Measurements from ENCODE around the gene TBC1D20.
"Not testable (repeated sequence)": the region's sequence is repeated elsewhere in the genome, so short reads cannot be mapped to it uniquely, and the experiment has no call there.

The TBC1D20 gene

GRCh38 chr20:462199-462991 lies at the start of gene TBC1D20:
TBC1D20 (minus strand) TSS chr20:462533; CDS start chr20:462405, 128 bp downstream.
- DNase-seq (ENCODE audit: low read depth): peak; percentile 76

DNA sequence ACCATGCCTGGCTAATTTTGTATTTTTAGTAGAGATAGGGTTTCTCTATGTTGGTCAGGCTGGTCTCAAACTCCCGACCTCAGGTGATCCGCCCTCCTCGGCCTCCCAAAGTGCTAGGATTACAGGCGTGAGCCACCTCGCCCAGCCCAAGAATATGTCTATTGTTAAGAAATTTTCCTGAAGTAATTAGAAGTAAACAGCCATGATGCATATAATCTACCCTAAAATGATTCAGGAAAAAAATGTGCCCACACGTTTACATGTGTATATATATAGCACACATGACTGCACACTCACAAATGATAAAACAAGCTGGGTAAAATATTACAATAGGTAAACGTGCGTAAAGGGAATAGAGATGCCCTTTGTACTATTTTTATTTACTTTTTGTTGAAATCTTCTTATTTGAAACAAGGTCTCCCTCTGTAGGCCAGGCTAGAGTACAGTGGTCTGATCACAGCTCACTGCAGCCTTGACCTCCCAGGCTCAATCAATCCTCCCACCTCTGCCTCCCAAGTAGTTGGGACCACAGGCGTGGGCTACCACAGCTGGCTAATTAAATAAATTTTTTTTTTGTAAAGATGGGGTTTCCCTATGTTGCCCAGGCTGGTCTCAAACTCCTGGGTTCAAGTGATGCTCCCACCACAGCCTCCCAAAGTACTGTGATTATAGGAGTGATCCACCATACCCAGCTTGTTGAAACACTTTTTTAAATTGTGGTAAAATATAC lies 48.2 kb upstream of the TBC1D20 start:
- DNase-seq (ENCODE audit: low read depth): not testable (repeated sequence)

DNA sequence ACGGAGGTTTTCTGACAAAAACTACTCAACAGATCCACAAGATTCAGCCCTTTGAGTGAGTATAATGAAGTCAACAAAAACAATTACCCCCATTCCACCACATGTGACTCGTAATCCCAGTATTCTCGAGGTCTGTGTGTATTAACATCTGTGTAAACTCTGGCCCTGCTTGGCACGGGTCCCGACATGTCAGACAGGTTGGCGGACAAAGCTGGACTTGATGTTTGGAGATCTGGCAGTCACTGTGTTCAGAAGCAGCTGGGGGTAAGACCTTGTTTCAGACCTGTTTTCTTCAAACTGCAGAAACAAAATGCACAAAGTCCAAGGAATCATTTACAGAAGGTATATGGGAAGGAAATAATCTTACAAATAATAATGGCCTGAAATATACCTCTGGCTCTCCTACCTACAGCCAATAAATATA lies 46.0 kb upstream of the TBC1D20 start:
- not testable (repeated sequence) for DNase-seq (ENCODE audit: low read depth)

GRCh38 chr20:507761-508332 lies 45.5 kb upstream of the TBC1D20 start:
- DNase-seq (ENCODE audit: low read depth): no peak

DNA sequence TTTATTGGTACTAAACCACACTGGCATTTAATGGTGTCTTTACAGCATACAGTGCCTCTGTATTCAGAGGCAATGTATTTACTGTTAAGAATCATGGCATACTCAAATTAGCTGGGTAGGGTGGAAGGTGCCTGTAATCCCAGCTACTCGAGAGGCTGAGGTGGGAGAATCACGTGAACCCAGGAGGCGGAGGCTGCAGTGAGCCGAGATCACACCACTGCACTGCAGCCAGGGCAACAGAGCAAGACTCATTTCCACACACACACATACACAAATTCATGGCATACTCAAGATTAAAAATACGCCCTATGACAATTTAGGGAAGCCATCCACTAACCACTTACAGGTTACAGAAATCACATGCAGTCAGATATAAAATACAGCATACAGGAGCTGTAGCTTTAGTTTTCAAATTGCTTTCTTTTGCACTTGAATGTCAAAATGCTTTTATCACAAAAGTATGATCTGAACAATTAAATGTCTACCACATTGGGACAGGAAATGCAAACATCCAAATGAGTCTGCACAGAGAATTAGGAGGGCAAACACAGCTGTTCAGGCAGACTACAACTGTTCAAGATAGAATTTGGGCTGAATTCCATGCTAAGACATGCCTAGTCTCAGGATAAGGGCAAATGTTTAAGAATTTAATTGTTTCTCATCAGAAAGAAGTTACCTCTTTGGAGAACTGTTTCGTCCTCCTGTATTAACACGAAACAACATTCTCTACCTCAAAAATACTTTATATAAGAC lies 44.8 kb upstream of the TBC1D20 start:
- DNase-seq (ENCODE audit: low read depth): no peak

GRCh38 chr20:504632-505075 lies 42.3 kb upstream of the TBC1D20 start:
- no peak for DNase-seq (ENCODE audit: low read depth)

DNA sequence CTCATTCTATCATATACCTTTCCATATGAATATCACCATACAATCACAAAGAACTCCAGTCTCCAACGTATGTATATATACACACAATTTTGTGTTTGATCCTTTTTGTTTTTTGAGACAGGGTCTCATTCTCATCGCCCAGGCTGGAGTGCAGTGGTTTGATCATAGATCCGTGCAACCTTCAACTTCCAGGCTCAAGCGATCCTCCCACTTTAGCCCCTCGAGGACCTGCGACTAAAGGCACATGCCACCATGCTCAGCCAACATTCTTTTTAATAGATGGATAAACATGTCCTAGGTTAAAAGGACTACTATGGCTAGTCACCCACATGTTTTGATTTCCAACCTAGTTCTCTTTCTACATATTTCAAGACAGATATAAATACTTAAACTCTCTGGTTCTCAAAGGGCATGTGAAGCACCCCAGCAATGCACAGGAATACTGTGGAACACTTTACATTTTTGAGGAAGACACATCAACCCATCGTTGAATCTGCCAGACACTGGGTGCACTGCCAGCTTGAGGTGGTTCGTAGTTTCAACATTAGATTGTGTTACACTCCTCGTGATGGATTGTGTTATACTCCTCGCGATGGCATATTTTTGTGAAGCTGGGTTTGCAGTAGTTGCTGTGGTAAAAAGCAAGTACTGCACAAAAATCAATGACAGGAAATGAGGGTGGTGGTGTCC lies 40.9 kb upstream of the TBC1D20 start:
- no peak for DNase-seq (ENCODE audit: low read depth)

DNA sequence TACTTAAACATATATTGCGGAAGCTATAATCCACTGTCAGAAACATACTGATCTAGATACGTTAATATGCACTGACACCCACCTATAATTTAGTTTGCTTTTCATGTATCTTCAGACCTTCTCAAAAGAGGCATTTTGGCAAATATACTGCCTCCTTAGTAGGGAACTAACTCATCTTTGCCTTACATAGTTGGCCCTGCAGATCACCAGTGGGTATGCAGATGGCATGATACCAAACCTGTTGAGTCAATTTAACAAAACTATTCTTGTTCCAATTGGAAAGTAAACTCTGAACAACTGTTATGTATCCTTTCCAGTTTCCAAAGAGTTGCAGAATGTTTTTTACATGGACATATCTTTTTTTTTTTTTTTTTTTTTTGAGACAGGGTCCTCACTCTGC lies 35.6 kb upstream of the TBC1D20 start:
- no peak for DNase-seq (ENCODE audit: low read depth)

GRCh38 chr20:496126-496696 lies 33.9 kb upstream of the TBC1D20 start:
- no peak for DNase-seq (ENCODE audit: low read depth)

- DNase-seq (ENCODE audit: low read depth): no peak
Measured at GRCh38 chr20:492159-492558, 29.8 kb upstream of the TBC1D20 start.

GRCh38 chr20:487655-488054 lies 25.3 kb upstream of the TBC1D20 start:
- no peak for DNase-seq (ENCODE audit: low read depth)

DNA sequence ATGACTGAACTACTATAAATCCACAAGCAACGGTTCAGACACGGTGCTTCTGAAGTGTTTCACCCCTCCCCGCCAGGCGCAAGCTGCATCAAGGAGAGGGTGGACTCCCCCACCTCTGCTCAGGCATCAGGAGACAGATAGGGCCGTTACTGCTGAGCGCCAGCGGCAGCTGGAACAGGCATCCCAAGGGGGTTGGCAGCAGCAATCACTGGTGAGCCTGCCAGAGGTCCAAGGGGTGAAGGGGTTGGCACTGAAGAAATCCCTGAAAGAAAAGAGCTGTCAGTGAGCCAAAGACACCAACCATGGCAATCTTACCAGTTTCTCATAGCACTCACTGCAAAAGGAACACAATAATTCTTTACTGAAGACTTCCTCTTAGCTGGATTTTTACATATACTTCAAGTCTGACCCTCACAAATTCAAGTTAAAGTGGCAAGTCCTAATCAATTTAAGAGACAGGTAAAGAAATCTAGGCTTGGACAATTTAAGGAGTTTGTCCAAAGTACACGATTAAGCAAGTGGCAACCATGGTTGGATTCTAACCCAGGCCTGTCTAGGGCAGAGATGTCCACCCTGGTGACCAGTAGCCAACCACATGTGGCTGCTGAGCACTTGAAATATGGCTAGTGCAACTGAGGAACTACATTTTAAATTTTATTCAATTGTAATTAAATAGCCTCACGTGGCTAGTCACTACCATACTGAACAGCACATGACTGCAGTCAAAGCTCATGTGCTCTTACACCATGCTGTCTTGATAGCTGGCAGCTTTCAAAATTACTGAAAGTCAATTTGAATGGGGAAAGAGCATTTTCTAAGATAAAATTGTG lies 21.7 kb upstream of the TBC1D20 start:
- no peak for DNase-seq (ENCODE audit: low read depth)

- DNase-seq (ENCODE audit: low read depth): no peak
Measured at GRCh38 chr20:481167-481566, 18.8 kb upstream of the TBC1D20 start.

DNA sequence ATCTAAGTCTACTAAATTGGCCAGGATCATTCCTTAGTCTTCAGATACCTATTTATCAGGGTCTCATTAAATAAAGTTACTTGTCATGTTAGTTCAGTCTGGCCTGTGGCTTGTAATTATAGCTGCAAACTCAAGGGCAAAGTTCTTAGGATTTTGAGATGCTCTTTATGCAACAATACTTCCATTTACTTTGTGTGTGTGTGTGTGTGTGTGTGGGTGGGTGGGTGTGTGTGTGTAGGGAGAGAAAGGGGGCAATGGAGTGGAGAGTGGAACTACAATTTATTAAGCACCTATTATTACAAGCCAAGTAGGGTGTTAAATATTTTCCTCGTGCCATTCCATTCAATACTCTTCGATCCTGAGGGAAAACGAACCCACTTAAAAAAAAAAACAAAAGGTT lies 17.7 kb upstream of the TBC1D20 start:
- no peak for DNase-seq (ENCODE audit: low read depth)

GRCh38 chr20:479487-479886 lies 17.2 kb upstream of the TBC1D20 start:
- no peak for DNase-seq (ENCODE audit: low read depth)

- DNase-seq (ENCODE audit: low read depth): peak; percentile 11
Measured at GRCh38 chr20:478949-479429, 16.7 kb upstream of the TBC1D20 start.

GRCh38 chr20:478010-478948 lies 15.9 kb upstream of the TBC1D20 start:
- no peak for DNase-seq (ENCODE audit: low read depth)

DNA sequence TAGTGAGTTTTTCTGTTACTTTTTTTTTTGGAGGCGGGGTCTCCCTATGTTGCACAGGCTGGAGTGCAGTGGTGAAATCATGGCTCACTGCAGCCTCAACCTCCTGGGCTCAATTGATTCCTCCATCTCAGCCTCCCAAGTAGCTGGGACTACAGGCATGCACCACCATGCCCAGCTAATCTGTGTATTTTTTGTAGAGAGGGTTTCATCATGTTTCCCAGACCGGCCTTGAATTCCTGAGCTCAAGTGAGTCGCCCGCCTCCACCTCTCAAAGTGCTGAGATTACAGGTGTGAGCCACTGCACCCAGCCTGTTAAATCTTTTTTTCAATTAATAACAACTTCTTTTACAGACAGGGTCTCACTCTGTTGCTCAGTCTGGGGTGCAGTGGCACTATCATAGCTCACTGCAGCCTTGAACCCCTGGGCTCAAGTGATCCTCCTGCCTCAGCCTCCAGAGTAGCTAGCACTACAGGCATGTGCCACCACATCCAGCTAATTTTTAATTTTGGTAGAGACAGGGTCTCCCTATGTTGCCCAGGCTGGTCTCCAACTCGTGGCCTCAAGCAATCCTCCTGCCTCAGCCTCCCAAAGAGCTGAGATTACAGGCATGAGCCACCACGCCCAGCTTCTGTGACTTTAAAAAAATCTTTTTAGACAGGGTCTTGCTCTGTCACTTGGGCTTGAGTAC lies 14.4 kb upstream of the TBC1D20 start:
- not testable (repeated sequence) for DNase-seq (ENCODE audit: low read depth)
